ENCODE results near the gene KIF25. TPM values are rescaled to one million over a fixed set of nuclear protein-coding genes. Genes with fewer than 3 reads are reported as not detected.

The KIF25 gene
- total RNA-seq, 2 donors from 2014 or later = 0.21 TPM; not detected in 1

- intact Hi-C loops (cut with DNase I) = no loop called here
- Histone ChIP-seq H3K4me3 (no peak overlapping the region), H3K4me1 (no peaks in the 10 kb centered on the region), H3K27me3 (no peaks in the 10 kb centered on the region), H3K27ac (no peak overlapping the region), H3K36me3 (no peaks in the 10 kb centered on the region), H3K9me3 (no peaks in the 10 kb centered on the region), H3K9ac (ENCODE audit: low read depth in 2 of 2, low read length in 2 of 2) (peak overlapping the region in 1 of 2 donors; percentile 34)
- DNase-seq = peak; percentile 26
- TF ChIP-seq, protein P1, sequence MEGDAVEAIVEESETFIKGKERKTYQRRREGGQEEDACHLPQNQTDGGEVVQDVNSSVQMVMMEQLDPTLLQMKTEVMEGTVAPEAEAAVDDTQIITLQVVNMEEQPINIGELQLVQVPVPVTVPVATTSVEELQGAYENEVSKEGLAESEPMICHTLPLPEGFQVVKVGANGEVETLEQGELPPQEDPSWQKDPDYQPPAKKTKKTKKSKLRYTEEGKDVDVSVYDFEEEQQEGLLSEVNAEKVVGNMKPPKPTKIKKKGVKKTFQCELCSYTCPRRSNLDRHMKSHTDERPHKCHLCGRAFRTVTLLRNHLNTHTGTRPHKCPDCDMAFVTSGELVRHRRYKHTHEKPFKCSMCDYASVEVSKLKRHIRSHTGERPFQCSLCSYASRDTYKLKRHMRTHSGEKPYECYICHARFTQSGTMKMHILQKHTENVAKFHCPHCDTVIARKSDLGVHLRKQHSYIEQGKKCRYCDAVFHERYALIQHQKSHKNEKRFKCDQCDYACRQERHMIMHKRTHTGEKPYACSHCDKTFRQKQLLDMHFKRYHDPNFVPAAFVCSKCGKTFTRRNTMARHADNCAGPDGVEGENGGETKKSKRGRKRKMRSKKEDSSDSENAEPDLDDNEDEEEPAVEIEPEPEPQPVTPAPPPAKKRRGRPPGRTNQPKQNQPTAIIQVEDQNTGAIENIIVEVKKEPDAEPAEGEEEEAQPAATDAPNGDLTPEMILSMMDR (IDR thresholded peaks at IDR 0.05) = no peak
These were observed 18.2 kb downstream of the KIF25 start for GRCh38 chr6:168015482-168016175.

GRCh38 chr6:168016176-168016620 is 18.7 kb downstream of the KIF25 start:
- H3K4me3 ChIP-seq = no peak overlapping the region
- H3K27me3 ChIP-seq = no peaks in the 10 kb centered on the region
- no peaks in the 10 kb centered on the region for H3K36me3 ChIP-seq
- intact Hi-C loops (cut with DNase I) = no loop called here
- H3K9me3 ChIP-seq = no peaks in the 10 kb centered on the region
- peak overlapping the region in 1 of 2 donors; percentile 34 for H3K9ac ChIP-seq (ENCODE audit: low read depth in 2 of 2, low read length in 2 of 2)
- DNase-seq = no peak
- no peaks in the 10 kb centered on the region for H3K4me1 ChIP-seq
- H3K27ac ChIP-seq = no peak overlapping the region
- TF ChIP-seq, protein P1 (IDR thresholded peaks at IDR 0.05) = no peak

DNA sequence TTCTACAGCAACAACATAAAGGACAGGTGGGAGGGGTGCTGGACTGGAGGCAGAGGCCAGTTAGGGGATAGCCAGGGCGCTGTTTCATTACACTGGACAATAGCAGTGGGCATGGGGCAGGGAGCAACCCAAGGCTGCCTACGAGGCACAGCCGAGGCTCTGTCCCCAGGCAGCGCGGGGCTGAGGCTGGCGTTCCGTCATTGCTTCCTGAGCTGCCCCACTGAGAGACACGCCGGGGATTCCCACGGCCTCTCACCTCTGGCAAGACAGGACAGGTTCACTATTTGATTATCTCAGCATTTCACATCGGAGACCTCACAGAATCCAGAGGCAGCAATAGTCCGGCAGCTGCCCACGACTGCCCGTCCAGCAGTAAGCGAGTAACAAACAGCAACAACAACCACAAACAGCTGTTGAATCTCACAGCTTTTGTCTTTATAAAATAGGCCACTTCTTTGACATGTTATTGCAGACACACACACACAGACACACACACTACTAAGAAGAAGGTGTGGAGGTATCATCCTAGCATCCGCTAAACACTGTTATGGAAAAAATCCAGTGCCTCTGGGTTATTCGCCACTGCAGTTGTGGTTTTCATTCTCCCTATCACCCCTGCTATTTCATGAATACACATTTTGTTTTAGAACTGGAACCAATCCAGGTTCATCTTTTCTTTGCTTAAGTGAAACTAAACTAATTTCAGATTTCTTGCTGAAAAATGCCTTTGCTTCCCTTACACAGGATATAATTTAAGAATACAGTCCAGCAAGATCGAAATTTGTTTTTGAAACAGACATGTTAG is 19.5 kb downstream of the KIF25 start:
- H3K36me3 ChIP-seq = no peaks in the 10 kb centered on the region
- DNase-seq = peak; percentile 14
- TF ChIP-seq, protein P1 (IDR thresholded peaks at IDR 0.05) = no peak
- no peak overlapping the region for H3K27ac ChIP-seq
- H3K27me3 ChIP-seq = no peaks in the 10 kb centered on the region
- H3K4me1 ChIP-seq = no peaks in the 10 kb centered on the region
- peak overlapping the region in 1 of 2 donors; percentile 34 for H3K9ac ChIP-seq (ENCODE audit: low read depth in 2 of 2, low read length in 2 of 2)
- H3K4me3 ChIP-seq = no peak overlapping the region
- no peaks in the 10 kb centered on the region for H3K9me3 ChIP-seq
- intact Hi-C loops (cut with DNase I) = no loop called here

DNA sequence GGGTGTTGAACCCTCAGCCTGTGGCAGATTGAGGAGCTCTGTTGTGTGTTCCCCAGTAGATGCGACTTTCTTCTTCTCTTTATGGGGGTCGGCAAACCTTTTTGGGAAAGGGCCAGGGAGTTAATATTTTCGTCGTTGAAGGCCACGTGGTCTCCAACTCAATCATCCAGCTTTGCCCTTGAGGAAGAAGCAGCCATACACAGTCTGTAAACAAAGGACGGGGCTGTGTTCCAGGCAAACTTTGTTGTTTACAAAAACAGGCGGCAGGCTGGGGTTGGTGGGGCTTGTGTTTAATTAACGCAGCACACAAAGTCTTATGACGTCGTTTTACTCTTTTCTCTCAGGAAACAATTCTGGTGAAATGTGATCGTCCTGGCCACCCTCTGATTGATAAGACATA is 20.2 kb downstream of the KIF25 start:
- TF ChIP-seq, protein P1 (IDR thresholded peaks at IDR 0.05) = no peak
- H3K9me3 ChIP-seq = no peaks in the 10 kb centered on the region
- no peaks in the 10 kb centered on the region for H3K36me3 ChIP-seq
- H3K4me1 ChIP-seq = no peaks in the 10 kb centered on the region
- H3K4me3 ChIP-seq = no peak overlapping the region
- no peak overlapping the region for H3K27ac ChIP-seq
- H3K9ac ChIP-seq (ENCODE audit: low read depth in 2 of 2, low read length in 2 of 2) = no peak overlapping the region
- intact Hi-C loops (cut with DNase I) = no loop called here
- no peak for DNase-seq
- no peaks in the 10 kb centered on the region for H3K27me3 ChIP-seq

DNA sequence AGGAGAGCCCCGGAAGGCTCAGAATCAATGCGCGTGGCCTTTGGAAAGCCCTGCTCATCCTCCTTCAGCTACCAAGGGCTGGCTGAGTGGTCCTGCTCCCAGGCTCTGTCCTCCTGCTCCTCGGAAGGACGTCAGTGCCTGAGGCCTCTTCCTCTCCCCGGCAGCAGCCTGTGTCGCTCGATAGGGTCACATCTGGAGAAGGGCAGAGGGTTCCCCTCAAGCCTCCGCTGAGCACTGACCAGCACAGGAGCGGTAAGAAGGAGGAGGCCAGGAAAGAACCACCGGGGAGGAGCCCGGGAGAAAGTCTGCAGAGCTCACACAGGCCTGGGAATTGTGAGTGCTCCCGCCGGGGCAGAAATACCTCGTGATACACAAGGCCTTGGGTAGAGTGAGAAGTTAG is 21.2 kb downstream of the KIF25 start:
- Histone ChIP-seq H3K9ac (ENCODE audit: low read depth in 2 of 2, low read length in 2 of 2) (no peak overlapping the region), H3K4me1 (no peaks in the 10 kb centered on the region), H3K27ac (no peak overlapping the region), H3K9me3 (no peaks in the 10 kb centered on the region), H3K27me3 (no peaks in the 10 kb centered on the region), H3K4me3 (no peak overlapping the region), H3K36me3 (no peaks in the 10 kb centered on the region)
- no peak for DNase-seq
- TF ChIP-seq, protein P1 (IDR thresholded peaks at IDR 0.05) = no peak
- intact Hi-C loops (cut with DNase I) = no loop called here

All from colonic mucosa (tissue), 4 donors.